ENCODE measurements around the gene TRPM3. TPM values are rescaled to one million over a fixed set of nuclear protein-coding genes. Genes with fewer than 3 reads are reported as not detected.

Gene TRPM3
- total RNA-seq, 1 donor from 2014 or later: 0.15 TPM

GRCh38 chr9:70801181-70801829 is 320.1 kb downstream of the TRPM3 start:
- ATAC-seq (no peak), DNase-seq (no peak)
- H3K27me3 ChIP-seq (ENCODE audit: low read depth): no peaks in the 10 kb centered on the region
- intact Hi-C loops (cut with DNase I): no loop called here
- no peak overlapping the region for H3K27ac ChIP-seq
- H3K9me3 ChIP-seq: no peaks in the 10 kb centered on the region
- H3K4me3 ChIP-seq: no peak overlapping the region
- no peaks in the 10 kb centered on the region for H3K36me3 ChIP-seq
- no peak for TF ChIP-seq CTCF (IDR thresholded peaks at IDR 0.05)
- H3K4me1 ChIP-seq: no peaks in the 10 kb centered on the region

GRCh38 chr9:70798018-70798417 is 323.4 kb downstream of the TRPM3 start:
- TF ChIP-seq CTCF (IDR thresholded peaks at IDR 0.05): no peak

GRCh38 chr9:70795841-70796240 is 325.6 kb downstream of the TRPM3 start:
- intact Hi-C loops (cut with DNase I): no loop called here
- TF ChIP-seq CTCF (IDR thresholded peaks at IDR 0.05): no peak
- ATAC-seq (no peak), DNase-seq (no peak)
- Histone ChIP-seq H3K9me3 (no peaks in the 10 kb centered on the region), H3K4me3 (no peak overlapping the region), H3K27ac (no peak overlapping the region), H3K4me1 (no peaks in the 10 kb centered on the region), H3K36me3 (no peaks in the 10 kb centered on the region), H3K27me3 (ENCODE audit: low read depth) (no peaks in the 10 kb centered on the region)

More at GRCh38 chr9:70798018-70798417, 323.4 kb downstream of the TRPM3 start:
- intact Hi-C loops (cut with DNase I): no loop called here
- Histone ChIP-seq H3K4me1 (no peaks in the 10 kb centered on the region), H3K27ac (no peak overlapping the region), H3K9me3 (no peaks in the 10 kb centered on the region), H3K36me3 (no peaks in the 10 kb centered on the region), H3K27me3 (ENCODE audit: low read depth) (no peaks in the 10 kb centered on the region), H3K4me3 (no peak overlapping the region)
- ATAC-seq (no peak), DNase-seq (no peak)

GRCh38 chr9:70792796-70793195 is 328.6 kb downstream of the TRPM3 start:
- Histone ChIP-seq H3K9me3 (no peaks in the 10 kb centered on the region), H3K27ac (no peak overlapping the region), H3K4me1 (no peaks in the 10 kb centered on the region), H3K27me3 (ENCODE audit: low read depth) (no peaks in the 10 kb centered on the region), H3K36me3 (no peaks in the 10 kb centered on the region), H3K4me3 (no peak overlapping the region)
- DNase-seq: no peak
- intact Hi-C loops (cut with DNase I): no loop called here
- no peak for TF ChIP-seq CTCF (IDR thresholded peaks at IDR 0.05)
- no peak for ATAC-seq

- Histone ChIP-seq H3K9me3 (no peaks in the 10 kb centered on the region), H3K27ac (no peak overlapping the region), H3K4me1 (no peaks in the 10 kb centered on the region), H3K36me3 (no peaks in the 10 kb centered on the region), H3K27me3 (ENCODE audit: low read depth) (no peaks in the 10 kb centered on the region), H3K4me3 (no peak overlapping the region)
- no peak for TF ChIP-seq CTCF (IDR thresholded peaks at IDR 0.05)
- DNase-seq: no peak
- intact Hi-C loops (cut with DNase I): no loop called here
- ATAC-seq: no peak
These were observed 329.5 kb downstream of the TRPM3 start for GRCh38 chr9:70791936-70792335.
